GM12872 (cell line): Measurements from ENCODE around the gene C7.

Experiments used
- TF ChIP-seq, protein P1 (sequence below): IDR thresholded peaks from 3 replicates; pipeline ENCODE4 v1.5.1; 2011; ENCODE audit warnings: low read depth, mild to moderate bottlenecking, low read length, moderate library complexity; ENCODE audit not compliant: insufficient read depth

C7 gene

DNA sequence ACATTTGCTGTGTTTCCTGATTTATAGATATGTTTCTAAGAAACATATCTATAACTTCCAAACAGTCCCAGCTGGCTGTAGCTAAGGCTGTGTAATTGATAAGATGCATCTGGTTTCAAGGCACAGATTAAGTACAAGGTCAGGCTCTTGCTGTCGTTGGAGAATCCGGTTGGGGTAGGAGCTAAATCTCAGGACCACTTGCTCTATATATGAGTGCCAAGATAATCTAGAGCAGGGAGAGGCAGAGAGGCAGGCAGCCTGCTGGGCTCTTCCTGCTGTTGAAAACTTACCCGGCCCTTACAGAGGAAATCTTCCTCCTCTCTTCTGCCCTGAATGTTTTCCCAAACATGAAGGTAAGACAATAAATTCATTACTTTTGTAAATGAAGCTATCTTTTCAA, at the start of gene C7:
TSS of gene C7 (plus strand) at position 234 of the 400 bp plus-strand sequence. CDS start at position 348, 114 bp downstream.
- TF ChIP-seq, protein P1, sequence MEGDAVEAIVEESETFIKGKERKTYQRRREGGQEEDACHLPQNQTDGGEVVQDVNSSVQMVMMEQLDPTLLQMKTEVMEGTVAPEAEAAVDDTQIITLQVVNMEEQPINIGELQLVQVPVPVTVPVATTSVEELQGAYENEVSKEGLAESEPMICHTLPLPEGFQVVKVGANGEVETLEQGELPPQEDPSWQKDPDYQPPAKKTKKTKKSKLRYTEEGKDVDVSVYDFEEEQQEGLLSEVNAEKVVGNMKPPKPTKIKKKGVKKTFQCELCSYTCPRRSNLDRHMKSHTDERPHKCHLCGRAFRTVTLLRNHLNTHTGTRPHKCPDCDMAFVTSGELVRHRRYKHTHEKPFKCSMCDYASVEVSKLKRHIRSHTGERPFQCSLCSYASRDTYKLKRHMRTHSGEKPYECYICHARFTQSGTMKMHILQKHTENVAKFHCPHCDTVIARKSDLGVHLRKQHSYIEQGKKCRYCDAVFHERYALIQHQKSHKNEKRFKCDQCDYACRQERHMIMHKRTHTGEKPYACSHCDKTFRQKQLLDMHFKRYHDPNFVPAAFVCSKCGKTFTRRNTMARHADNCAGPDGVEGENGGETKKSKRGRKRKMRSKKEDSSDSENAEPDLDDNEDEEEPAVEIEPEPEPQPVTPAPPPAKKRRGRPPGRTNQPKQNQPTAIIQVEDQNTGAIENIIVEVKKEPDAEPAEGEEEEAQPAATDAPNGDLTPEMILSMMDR, result no peak

DNA sequence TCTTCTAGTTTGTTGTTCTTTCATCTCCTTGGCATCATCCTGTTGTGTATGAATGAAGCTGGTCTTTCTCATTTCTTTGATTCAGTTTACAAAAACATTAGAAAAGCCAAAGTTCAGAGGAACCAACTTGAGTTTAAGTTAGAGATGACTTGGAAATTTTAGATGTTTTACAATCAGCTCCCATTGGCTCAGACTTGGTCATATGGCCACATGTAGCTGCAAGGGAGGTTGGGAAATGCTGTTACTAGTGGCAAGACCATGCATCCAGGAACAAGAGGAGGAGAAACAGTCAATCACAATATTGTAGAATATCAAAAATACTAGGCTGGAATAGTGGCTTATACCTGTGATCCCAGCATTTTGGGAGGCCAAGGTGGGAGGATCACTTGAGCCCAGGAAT, 48.6 kb upstream of the C7 start:
- TF ChIP-seq, protein P1, result no peak

DNA sequence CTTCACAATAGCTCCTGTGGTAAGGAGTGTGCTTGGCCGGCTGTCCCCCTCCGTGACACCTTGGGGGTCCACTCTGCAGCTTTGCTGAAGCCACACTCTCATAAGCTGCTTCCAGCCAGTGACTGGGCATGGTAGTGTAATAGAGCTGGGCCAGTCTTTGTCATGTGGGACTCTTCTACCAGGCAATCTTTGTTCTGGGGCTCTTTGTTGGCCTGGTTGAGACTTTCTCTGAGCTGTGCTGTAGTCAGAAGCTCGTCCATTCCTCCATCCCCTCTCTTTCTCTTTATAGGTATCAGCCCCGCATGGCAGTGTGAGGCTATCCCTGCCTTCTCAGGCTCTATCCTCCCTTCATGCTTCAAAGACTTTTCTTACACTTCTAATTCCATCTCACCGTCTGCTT, 42.5 kb upstream of the C7 start:
- TF ChIP-seq, protein P1, result no peak

DNA sequence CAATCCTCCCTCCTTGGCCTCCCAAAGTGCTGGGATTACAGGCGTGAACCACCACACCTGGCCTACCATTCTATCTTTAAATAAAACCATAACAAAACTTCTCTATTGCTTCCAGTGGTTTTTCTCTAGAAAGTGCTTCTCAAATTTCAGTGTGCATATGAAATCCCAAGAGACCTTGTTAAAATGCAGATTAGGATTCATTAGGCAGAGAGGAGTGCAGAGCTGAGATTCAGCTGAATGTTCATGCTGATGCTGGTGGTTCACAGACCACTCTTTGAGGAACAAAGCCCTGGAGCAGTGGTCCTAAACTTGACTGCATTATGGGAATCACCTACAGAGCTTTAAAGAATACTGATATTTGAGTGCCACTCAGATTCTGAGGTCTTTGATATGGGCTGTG, 39.9 kb upstream of the C7 start:
- TF ChIP-seq, protein P1, result no peak

DNA sequence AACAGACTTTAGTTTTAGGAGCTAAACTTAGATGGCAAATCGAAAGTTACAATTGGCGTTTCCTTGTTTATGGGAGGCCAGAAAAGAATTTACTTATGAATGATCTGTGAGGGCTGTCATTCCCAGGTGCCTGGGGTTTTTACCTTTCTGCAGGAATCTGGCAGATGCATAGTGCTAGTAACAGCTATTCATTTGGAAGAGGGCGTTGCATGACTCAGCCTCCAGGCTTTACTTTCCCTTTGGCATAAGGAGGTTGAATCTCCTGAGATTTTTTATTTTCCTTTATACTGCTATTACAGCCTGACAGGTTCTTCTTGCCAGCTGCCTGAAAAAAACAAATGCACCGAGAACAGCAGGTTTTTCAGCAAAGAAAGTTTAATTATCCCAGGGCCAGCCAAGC, 38.1 kb upstream of the C7 start:
- TF ChIP-seq, protein P1, result no peak

DNA sequence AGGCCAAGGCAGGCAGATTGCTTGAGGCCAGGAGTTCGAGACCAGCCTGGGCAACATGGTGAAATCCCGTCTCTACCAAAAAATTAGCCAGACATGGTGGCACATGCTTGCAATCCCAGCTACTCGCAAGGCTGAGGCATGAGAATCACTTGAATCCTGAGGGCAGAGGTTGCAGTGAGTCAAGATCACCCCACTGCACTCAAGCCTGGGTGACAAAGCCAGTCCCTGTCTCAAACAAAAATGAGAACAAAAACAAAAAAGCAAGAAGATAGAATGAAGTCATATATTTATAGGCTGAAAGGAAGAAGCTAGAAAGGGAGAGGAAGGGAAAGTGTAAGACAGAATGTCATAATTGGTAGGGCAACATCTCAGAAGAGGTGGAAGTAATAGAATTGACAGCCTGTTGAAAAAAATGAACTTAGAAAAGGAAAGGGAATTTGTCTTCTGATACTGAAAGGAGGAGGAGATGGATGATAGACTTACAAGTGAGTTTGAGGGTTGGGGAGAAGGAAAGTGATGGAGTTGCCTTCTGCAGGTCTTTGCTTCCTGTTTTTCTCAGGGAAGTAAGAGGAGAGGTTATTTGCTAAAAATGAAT, 35.9 kb upstream of the C7 start:
- TF ChIP-seq, protein P1, result no peak

DNA sequence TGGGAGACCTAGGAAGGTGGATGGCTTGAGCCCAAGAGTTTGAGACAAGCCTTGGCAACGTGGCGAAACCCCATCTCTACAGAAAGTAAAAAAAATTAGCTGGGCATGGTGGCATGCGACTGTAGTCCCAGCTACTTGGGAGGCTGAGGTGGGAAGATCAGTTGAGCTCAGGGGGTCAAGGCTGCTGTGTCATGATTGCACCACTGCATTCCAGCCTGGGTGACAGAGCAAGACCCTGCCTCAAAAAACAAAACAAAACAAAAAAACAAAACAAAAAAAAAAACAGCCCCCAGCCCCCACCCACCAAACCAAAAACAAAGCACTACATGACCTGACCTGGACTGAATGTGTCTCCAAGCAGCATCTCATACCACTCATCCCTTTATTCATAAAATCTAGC, 33.3 kb upstream of the C7 start:
- TF ChIP-seq, protein P1, result no peak
